ENCODE measurements around the gene P2RY14. TPM values are rescaled to one million over a fixed set of nuclear protein-coding genes. Genes with fewer than 3 reads are reported as not detected.

P2RY14 gene
- total RNA-seq (2022; extraction: Qiagen RNA extraction), result not detected in 5 replicates

GRCh38 chr3:151278230-151278629 is at the start of gene P2RY14:
P2RY14 (minus strand) TSS chr3:151278542; CDS start chr3:151214316, 64,226 bp downstream.

GRCh38 chr3:151316267-151316991 is 38.1 kb upstream of the P2RY14 start, which contains the start of gene GPR87:
GPR87 (minus strand) TSS chr3:151316820; CDS start chr3:151300100, 16,720 bp downstream.

GRCh38 chr3:151203051-151203420 is 75.3 kb downstream of the P2RY14 start, which contains the start of gene GPR171:
GPR171 (minus strand) TSS chr3:151203216; CDS start chr3:151199386, 3,830 bp downstream.

Other genes starting within 250 kb of the P2RY14 start
- 0.23 to 1.1 TPM (median 0.49 TPM) in 5 replicates for gene MED12L, start 192.9 kb downstream of the P2RY14 start, total RNA-seq (2022; extraction: Qiagen RNA extraction)
- gene GPR171, start 75.3 kb downstream of the P2RY14 start, total RNA-seq (2022; extraction: Qiagen RNA extraction), result not detected in 5 replicates
- gene GPR87, start 38.3 kb upstream of the P2RY14 start, total RNA-seq (2022; extraction: Qiagen RNA extraction), result 2.1 to 2.6 TPM (median 2.3 TPM) in 5 replicates
- gene P2RY13, start 51.0 kb upstream of the P2RY14 start, total RNA-seq (2022; extraction: Qiagen RNA extraction), result not detected in 5 replicates
- not detected in 5 replicates for gene P2RY12, start 106.2 kb upstream of the P2RY14 start, total RNA-seq (2022; extraction: Qiagen RNA extraction)
- 0.28 to 0.57 TPM (median 0.35 TPM) in 5 replicates for gene IGSF10, start 182.5 kb upstream of the P2RY14 start, total RNA-seq (2022; extraction: Qiagen RNA extraction)

Measured in A549 treated with Mapracorat at 1 μM for 4 hours (cell line).